RWPE2 (cell line): Measurements from ENCODE around the gene NUAK1.

ENCODE experiments used
- ATAC-seq: fragments of 200-7000 bp; cut with Tn5 transposase; 3 replicates; pipeline ENCODE4 v1.9.1; 2021; ENCODE audit warnings: low read depth
- DNase-seq: peaks from one replicate; pipeline ENCODE4 v3.0.0-alpha.2; 2020; ENCODE audit warnings: low spot score
- H3K27ac ChIP-seq: fragments of 450-650 bp; 2 replicates; pipeline ENCODE4 v1.5.1; 2017; ENCODE audit warnings: mild to moderate bottlenecking; ENCODE audit not compliant: poor library complexity, severe bottlenecking
- H3K27me3 ChIP-seq: fragments of 250-450 bp; sonication (Bioruptor Pico); 2 replicates; pipeline ENCODE4 v1.5.1; 2021; ENCODE audit warnings: mild to moderate bottlenecking, moderate library complexity; ENCODE audit not compliant: insufficient read depth, poor library complexity, severe bottlenecking
- H3K36me3 ChIP-seq: fragments of 250-450 bp; sonication (Bioruptor Pico); 2 replicates; pipeline ENCODE4 v1.5.1; 2020; ENCODE audit warnings: low read depth, mild to moderate bottlenecking, moderate library complexity
- H3K4me1 ChIP-seq: fragments of 250-450 bp; sonication (Bioruptor Pico); 2 replicates; pipeline ENCODE4 v1.5.1; 2021; ENCODE audit warnings: mild to moderate bottlenecking, moderate library complexity; ENCODE audit not compliant: insufficient read depth, poor library complexity, severe bottlenecking
- H3K4me3 ChIP-seq: fragments of 250-450 bp; sonication (Bioruptor Pico); 2 replicates; pipeline ENCODE4 v1.5.1; 2021; ENCODE audit warnings: mild to moderate bottlenecking, moderate library complexity; ENCODE audit not compliant: severe bottlenecking
- H3K9me3 ChIP-seq: fragments of 250-450 bp; sonication (Bioruptor Pico); 2 replicates; pipeline ENCODE4 v1.5.1; 2021; ENCODE audit warnings: mild to moderate bottlenecking, moderate library complexity; ENCODE audit not compliant: severe bottlenecking
- TF ChIP-seq, protein P1 (sequence below): fragments of 450-650 bp; IDR thresholded peaks from one replicate; pipeline ENCODE4 v1.5.1; 2017; ENCODE audit warnings: mild to moderate bottlenecking, moderate library complexity; ENCODE audit not compliant: poor library complexity, severe bottlenecking

NUAK1 gene

GRCh38 chr12:106049105-106049504 is 89.6 kb downstream of the NUAK1 start:
- TF ChIP-seq, protein P1, sequence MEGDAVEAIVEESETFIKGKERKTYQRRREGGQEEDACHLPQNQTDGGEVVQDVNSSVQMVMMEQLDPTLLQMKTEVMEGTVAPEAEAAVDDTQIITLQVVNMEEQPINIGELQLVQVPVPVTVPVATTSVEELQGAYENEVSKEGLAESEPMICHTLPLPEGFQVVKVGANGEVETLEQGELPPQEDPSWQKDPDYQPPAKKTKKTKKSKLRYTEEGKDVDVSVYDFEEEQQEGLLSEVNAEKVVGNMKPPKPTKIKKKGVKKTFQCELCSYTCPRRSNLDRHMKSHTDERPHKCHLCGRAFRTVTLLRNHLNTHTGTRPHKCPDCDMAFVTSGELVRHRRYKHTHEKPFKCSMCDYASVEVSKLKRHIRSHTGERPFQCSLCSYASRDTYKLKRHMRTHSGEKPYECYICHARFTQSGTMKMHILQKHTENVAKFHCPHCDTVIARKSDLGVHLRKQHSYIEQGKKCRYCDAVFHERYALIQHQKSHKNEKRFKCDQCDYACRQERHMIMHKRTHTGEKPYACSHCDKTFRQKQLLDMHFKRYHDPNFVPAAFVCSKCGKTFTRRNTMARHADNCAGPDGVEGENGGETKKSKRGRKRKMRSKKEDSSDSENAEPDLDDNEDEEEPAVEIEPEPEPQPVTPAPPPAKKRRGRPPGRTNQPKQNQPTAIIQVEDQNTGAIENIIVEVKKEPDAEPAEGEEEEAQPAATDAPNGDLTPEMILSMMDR, result no peak
- H3K4me1 ChIP-seq, result no peaks in the 10 kb centered on the region
- H3K27ac ChIP-seq, result no peak overlapping the region
- DNase-seq (no peak), ATAC-seq (no peak)
- no peak overlapping the region for H3K4me3 ChIP-seq
- no peaks in the 10 kb centered on the region for H3K36me3 ChIP-seq
- no peaks in the 10 kb centered on the region for H3K27me3 ChIP-seq
- H3K9me3 ChIP-seq, result no peaks in the 10 kb centered on the region

DNA sequence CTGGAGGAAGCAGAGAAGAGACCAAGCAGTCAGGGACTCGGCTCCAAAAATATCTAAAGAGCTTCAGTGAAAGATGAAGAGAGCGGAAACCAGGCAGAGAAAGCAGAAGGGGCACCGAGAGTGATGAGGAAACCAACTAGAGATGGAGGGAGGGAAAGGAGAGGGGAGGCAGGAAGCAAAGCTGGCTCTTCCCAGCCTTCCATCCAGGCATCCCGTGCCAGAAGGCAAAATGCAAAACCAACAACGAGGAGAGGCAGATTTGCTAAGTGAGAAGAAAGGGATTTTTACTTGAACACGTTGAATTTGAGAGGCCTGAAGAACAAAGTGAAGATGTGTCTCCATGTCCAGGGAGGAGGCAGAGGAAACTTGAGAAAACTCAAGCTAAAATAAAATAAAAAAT is 90.1 kb downstream of the NUAK1 start:
- Histone ChIP-seq H3K27ac (no peak overlapping the region), H3K36me3 (no peaks in the 10 kb centered on the region), H3K4me1 (no peaks in the 10 kb centered on the region), H3K27me3 (no peaks in the 10 kb centered on the region), H3K9me3 (no peaks in the 10 kb centered on the region), H3K4me3 (no peak overlapping the region)
- TF ChIP-seq, protein P1, result no peak
- DNase-seq (no peak), ATAC-seq (no peak)

DNA sequence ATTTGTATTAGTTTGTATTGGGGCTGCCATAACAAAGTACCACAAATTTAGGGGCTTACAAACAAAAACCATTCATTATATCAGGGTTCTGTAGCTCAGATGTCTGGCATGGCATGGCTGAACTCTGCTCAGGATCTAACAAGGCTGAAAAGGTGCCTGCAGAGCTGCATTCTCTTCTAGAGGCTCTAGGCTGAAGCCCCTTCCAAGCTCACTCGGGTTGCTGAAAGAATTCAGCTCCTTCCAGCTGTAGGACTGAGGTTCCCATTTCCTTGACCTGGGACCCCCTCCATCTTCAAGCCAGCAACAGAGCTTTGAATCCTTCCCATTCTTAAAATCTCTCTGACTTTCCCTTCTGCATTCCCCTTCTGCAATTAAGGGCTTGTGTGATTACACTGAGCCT is 90.7 kb downstream of the NUAK1 start:
- Histone ChIP-seq H3K4me1 (no peaks in the 10 kb centered on the region), H3K9me3 (no peaks in the 10 kb centered on the region), H3K36me3 (no peaks in the 10 kb centered on the region), H3K27me3 (no peaks in the 10 kb centered on the region), H3K4me3 (no peak overlapping the region), H3K27ac (no peak overlapping the region)
- ATAC-seq (no peak), DNase-seq (no peak)
- TF ChIP-seq, protein P1, result no peak

- ATAC-seq (no peak), DNase-seq (no peak)
- no peak overlapping the region for H3K4me3 ChIP-seq
- H3K27me3 ChIP-seq, result no peaks in the 10 kb centered on the region
- H3K4me1 ChIP-seq, result no peaks in the 10 kb centered on the region
- no peak overlapping the region for H3K27ac ChIP-seq
- TF ChIP-seq, protein P1, result no peak
- H3K9me3 ChIP-seq, result no peaks in the 10 kb centered on the region
- no peaks in the 10 kb centered on the region for H3K36me3 ChIP-seq
Observed at GRCh38 chr12:106046947-106047346, 91.8 kb downstream of the NUAK1 start.

DNA sequence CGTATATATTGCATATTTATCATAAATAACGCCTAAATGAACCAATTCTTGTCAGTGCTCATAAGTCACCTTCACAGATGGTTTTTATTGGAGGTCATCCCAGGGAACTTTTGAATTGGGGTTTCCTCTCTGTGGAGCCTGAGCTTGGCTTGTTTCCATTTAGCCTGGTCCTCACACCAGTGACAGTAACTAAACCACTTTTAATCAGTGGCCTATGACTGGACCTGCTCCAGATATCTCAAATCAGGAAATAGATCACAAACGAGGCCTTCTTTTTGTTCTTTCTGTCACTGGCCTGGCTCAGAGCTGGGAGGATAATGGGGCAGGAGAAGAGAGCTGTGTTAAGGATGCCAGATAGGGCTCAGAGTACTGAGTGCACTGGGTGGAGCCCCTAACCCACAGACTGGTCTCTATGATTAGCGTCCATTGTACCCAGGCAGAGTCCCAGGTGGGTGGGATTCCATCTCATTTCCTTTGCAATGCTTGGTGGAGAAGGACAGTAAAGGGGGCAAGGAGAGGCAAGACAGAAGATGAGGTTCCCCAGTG is 92.4 kb downstream of the NUAK1 start:
- H3K4me1 ChIP-seq, result no peaks in the 10 kb centered on the region
- H3K27me3 ChIP-seq, result no peaks in the 10 kb centered on the region
- no peak overlapping the region for H3K4me3 ChIP-seq
- TF ChIP-seq, protein P1, result no peak
- H3K27ac ChIP-seq, result no peak overlapping the region
- H3K36me3 ChIP-seq, result no peaks in the 10 kb centered on the region
- no peaks in the 10 kb centered on the region for H3K9me3 ChIP-seq
- no peak for ATAC-seq
- DNase-seq, result no peak
